ENCODE measurements around the gene TNXB.
"Not testable (repeated sequence)": the region's sequence is repeated elsewhere in the genome, so short reads cannot be mapped to it uniquely, and the experiment has no call there.

TNXB gene

DNA sequence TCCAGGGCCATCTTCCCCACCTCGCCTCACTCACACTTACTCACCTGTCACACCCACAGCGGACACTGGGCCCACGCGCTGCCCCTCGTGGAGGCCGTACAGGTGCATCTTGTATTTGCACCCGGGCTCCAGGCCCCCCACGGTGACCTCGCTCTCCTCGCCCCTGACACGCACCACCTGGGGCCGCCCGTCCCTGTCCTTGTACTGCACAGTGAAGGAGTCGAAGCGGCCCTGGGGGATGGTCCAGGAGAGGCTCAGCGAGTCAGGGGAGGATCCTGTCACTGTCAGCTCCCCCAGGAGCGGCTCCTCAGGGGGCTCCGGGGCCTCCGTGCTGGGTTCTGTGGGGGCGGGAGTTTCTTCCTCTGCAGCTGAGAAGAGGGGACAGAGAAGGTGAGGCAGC lies 56.5 kb downstream of the TNXB start:
- H3K4me3 ChIP-seq (ENCODE audit: low read depth, low read length); H3K36me3 ChIP-seq (ENCODE audit: control insufficient read depth, insufficient read depth, low read length); H3K4me1 ChIP-seq (ENCODE audit: control insufficient read depth, insufficient read depth, low read length); H3K27ac ChIP-seq (ENCODE audit: low read depth, low read length); H3K9me3 ChIP-seq (ENCODE audit: control insufficient read depth, insufficient read depth, low read length); H3K9ac ChIP-seq (ENCODE audit: low read depth, low read length); H3K27me3 ChIP-seq (ENCODE audit: control insufficient read depth, insufficient read depth, low read length): not testable (repeated sequence)

- Histone ChIP-seq H3K4me3 (ENCODE audit: low read depth, low read length) (no peak overlapping the region), H3K36me3 (ENCODE audit: control insufficient read depth, insufficient read depth, low read length) (no peaks in the 10 kb centered on the region)
Measured at GRCh38 chr6:32050562-32050961, 58.6 kb downstream of the TNXB start.

GRCh38 chr6:32049736-32050135 lies 59.4 kb downstream of the TNXB start:
- not testable (repeated sequence) for H3K4me1 ChIP-seq (ENCODE audit: control insufficient read depth, insufficient read depth, low read length); H3K9me3 ChIP-seq (ENCODE audit: control insufficient read depth, insufficient read depth, low read length); H3K4me3 ChIP-seq (ENCODE audit: low read depth, low read length); H3K27ac ChIP-seq (ENCODE audit: low read depth, low read length); H3K27me3 ChIP-seq (ENCODE audit: control insufficient read depth, insufficient read depth, low read length); H3K36me3 ChIP-seq (ENCODE audit: control insufficient read depth, insufficient read depth, low read length); H3K9ac ChIP-seq (ENCODE audit: low read depth, low read length)

More at GRCh38 chr6:32050562-32050961, 58.6 kb downstream of the TNXB start:
- Histone ChIP-seq H3K27me3 (ENCODE audit: control insufficient read depth, insufficient read depth, low read length) (no peaks in the 10 kb centered on the region), H3K9ac (ENCODE audit: low read depth, low read length) (no peak overlapping the region), H3K9me3 (ENCODE audit: control insufficient read depth, insufficient read depth, low read length) (no peaks in the 10 kb centered on the region), H3K4me1 (ENCODE audit: control insufficient read depth, insufficient read depth, low read length) (no peaks in the 10 kb centered on the region), H3K27ac (ENCODE audit: low read depth, low read length) (no peak overlapping the region)

- not testable (repeated sequence) for H3K4me3 ChIP-seq (ENCODE audit: low read depth, low read length); H3K9ac ChIP-seq (ENCODE audit: low read depth, low read length); H3K36me3 ChIP-seq (ENCODE audit: control insufficient read depth, insufficient read depth, low read length); H3K9me3 ChIP-seq (ENCODE audit: control insufficient read depth, insufficient read depth, low read length); H3K27ac ChIP-seq (ENCODE audit: low read depth, low read length); H3K27me3 ChIP-seq (ENCODE audit: control insufficient read depth, insufficient read depth, low read length); H3K4me1 ChIP-seq (ENCODE audit: control insufficient read depth, insufficient read depth, low read length)
Measured at GRCh38 chr6:32049149-32049548, 60.0 kb downstream of the TNXB start.

- Histone ChIP-seq H3K36me3 (ENCODE audit: control insufficient read depth, insufficient read depth, low read length) (no peaks in the 10 kb centered on the region), H3K9me3 (ENCODE audit: control insufficient read depth, insufficient read depth, low read length) (no peaks in the 10 kb centered on the region), H3K4me1 (ENCODE audit: control insufficient read depth, insufficient read depth, low read length) (no peaks in the 10 kb centered on the region), H3K27ac (ENCODE audit: low read depth, low read length) (no peak overlapping the region), H3K9ac (ENCODE audit: low read depth, low read length) (no peak overlapping the region), H3K4me3 (ENCODE audit: low read depth, low read length) (no peak overlapping the region), H3K27me3 (ENCODE audit: control insufficient read depth, insufficient read depth, low read length) (no peaks in the 10 kb centered on the region)
Measured at GRCh38 chr6:32047855-32048766, 61.0 kb downstream of the TNXB start.

GRCh38 chr6:32047539-32047854 lies 61.6 kb downstream of the TNXB start:
- no peak overlapping the region for H3K4me3 ChIP-seq (ENCODE audit: low read depth, low read length)
- H3K9ac ChIP-seq (ENCODE audit: low read depth, low read length) = no peak overlapping the region
- H3K4me1 ChIP-seq (ENCODE audit: control insufficient read depth, insufficient read depth, low read length) = no peaks in the 10 kb centered on the region
- no peaks in the 10 kb centered on the region for H3K27me3 ChIP-seq (ENCODE audit: control insufficient read depth, insufficient read depth, low read length)
- no peaks in the 10 kb centered on the region for H3K9me3 ChIP-seq (ENCODE audit: control insufficient read depth, insufficient read depth, low read length)
- no peaks in the 10 kb centered on the region for H3K36me3 ChIP-seq (ENCODE audit: control insufficient read depth, insufficient read depth, low read length)
- no peak overlapping the region for H3K27ac ChIP-seq (ENCODE audit: low read depth, low read length)

DNA sequence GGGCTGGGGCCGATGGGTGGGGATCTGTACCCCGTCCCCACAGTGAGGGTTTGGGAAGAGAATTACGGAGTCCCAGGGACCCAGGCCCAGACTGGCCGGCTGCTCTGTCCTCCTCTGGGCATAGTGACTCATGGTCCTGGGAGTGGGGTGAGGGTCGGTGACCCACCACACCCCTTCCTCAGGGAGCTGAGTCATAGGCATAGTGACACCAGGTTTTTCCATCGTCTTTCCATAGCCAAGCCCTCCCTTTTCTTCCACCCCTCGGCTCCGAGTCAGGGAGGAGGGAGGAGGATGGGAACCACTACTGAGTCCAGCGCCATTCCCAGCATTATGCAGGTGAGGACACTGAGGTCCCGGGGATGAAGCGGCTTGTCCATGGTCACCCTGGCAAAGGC lies 62.1 kb downstream of the TNXB start:
- Histone ChIP-seq H3K9me3 (ENCODE audit: control insufficient read depth, insufficient read depth, low read length) (no peaks in the 10 kb centered on the region), H3K4me3 (ENCODE audit: low read depth, low read length) (no peak overlapping the region), H3K36me3 (ENCODE audit: control insufficient read depth, insufficient read depth, low read length) (no peaks in the 10 kb centered on the region), H3K4me1 (ENCODE audit: control insufficient read depth, insufficient read depth, low read length) (no peaks in the 10 kb centered on the region), H3K27me3 (ENCODE audit: control insufficient read depth, insufficient read depth, low read length) (no peaks in the 10 kb centered on the region), H3K27ac (ENCODE audit: low read depth, low read length) (no peak overlapping the region), H3K9ac (ENCODE audit: low read depth, low read length) (no peak overlapping the region)

DNA sequence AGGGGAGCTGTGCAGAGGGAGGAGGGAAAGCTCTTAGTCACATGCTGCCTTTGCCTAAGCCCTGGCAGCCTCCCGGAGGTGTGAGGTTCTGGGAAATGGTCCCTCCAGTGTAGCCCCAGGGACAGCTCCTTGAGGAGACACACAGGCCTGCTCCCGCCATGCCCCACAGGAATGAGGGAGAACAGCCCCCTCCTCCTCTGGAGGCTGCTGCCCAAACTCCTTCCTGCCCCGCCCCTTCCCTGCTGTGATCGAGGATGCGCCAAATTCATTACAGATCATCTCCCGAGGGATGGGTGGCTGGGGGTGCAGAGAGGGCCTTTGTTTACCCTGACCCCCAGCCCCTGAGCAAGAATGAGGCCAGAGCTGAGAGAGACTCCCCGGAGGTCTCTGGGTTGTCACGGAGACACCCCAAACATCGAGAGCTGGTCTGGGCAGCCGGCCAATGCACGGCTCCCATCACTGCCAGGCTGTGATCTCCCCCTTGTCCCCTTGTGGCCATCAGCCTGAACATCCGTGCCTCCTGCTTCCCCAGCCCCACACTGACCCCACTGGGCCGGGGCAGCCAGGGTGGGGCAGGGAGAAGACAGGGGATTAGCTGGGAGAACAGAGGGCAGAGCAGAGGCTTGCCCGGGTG lies 62.6 kb downstream of the TNXB start:
- Histone ChIP-seq H3K27ac (ENCODE audit: low read depth, low read length) (no peak overlapping the region), H3K36me3 (ENCODE audit: control insufficient read depth, insufficient read depth, low read length) (no peaks in the 10 kb centered on the region), H3K4me1 (ENCODE audit: control insufficient read depth, insufficient read depth, low read length) (no peaks in the 10 kb centered on the region), H3K27me3 (ENCODE audit: control insufficient read depth, insufficient read depth, low read length) (no peaks in the 10 kb centered on the region), H3K9me3 (ENCODE audit: control insufficient read depth, insufficient read depth, low read length) (no peaks in the 10 kb centered on the region), H3K4me3 (ENCODE audit: low read depth, low read length) (no peak overlapping the region), H3K9ac (ENCODE audit: low read depth, low read length) (no peak overlapping the region)

- Histone ChIP-seq H3K27me3 (ENCODE audit: control insufficient read depth, insufficient read depth, low read length) (no peaks in the 10 kb centered on the region), H3K4me1 (ENCODE audit: control insufficient read depth, insufficient read depth, low read length) (no peaks in the 10 kb centered on the region), H3K9me3 (ENCODE audit: control insufficient read depth, insufficient read depth, low read length) (no peaks in the 10 kb centered on the region), H3K27ac (ENCODE audit: low read depth, low read length) (no peak overlapping the region), H3K4me3 (ENCODE audit: low read depth, low read length) (no peak overlapping the region), H3K36me3 (ENCODE audit: control insufficient read depth, insufficient read depth, low read length) (no peaks in the 10 kb centered on the region), H3K9ac (ENCODE audit: low read depth, low read length) (no peak overlapping the region)
Measured at GRCh38 chr6:32045811-32046449, 63.2 kb downstream of the TNXB start.

DNA sequence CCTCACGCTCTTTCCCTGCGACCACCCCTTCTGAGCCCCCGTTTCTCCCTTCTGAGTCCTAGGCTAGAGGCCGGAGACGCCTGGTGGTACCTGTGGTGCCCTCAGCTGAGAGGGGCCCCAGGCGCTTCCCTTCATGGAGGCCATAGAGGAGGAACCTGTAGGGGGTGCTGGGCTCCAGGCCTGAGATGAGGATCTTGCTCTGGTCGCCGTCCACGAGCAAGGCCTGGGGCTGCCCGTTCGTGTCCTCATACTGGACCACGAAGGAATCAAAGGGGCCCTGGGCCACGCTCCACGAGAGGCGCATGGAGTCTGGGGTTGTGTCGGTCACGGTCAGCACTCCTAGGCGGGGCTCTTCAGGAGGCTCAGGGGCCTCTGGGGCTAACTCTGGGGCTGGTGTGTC lies 64.2 kb downstream of the TNXB start:
- H3K4me3 ChIP-seq (ENCODE audit: low read depth, low read length); H3K9ac ChIP-seq (ENCODE audit: low read depth, low read length); H3K4me1 ChIP-seq (ENCODE audit: control insufficient read depth, insufficient read depth, low read length); H3K27me3 ChIP-seq (ENCODE audit: control insufficient read depth, insufficient read depth, low read length); H3K9me3 ChIP-seq (ENCODE audit: control insufficient read depth, insufficient read depth, low read length); H3K36me3 ChIP-seq (ENCODE audit: control insufficient read depth, insufficient read depth, low read length); H3K27ac ChIP-seq (ENCODE audit: low read depth, low read length): not testable (repeated sequence)

Measured in HUES48 (cell line).